AG08396 (cell line): Measurements from ENCODE around the gene ITGA5.

Experiments
- DNase-seq: peaks from one replicate; pipeline ENCODE4 v3.0.0; 2012; ENCODE audit warnings: low spot score, mixed read lengths

The ITGA5 gene

GRCh38 chr12:54352891-54353874 is 65.9 kb downstream of the ITGA5 start:
- DNase-seq: no peak

- DNase-seq: no peak
Measured at GRCh38 chr12:54352022-54352531, 67.0 kb downstream of the ITGA5 start.

- DNase-seq: no peak
Measured at GRCh38 chr12:54351341-54351740, 67.7 kb downstream of the ITGA5 start.

- no peak for DNase-seq
Measured at GRCh38 chr12:54350743-54351142, 68.3 kb downstream of the ITGA5 start.

GRCh38 chr12:54349679-54350078 is 69.4 kb downstream of the ITGA5 start:
- DNase-seq: no peak

GRCh38 chr12:54349036-54349435 is 70.0 kb downstream of the ITGA5 start:
- no peak for DNase-seq
